Measurements from ENCODE around the gene DCDC2C. TPM values are rescaled to one million over a fixed set of nuclear protein-coding genes. Genes with fewer than 3 reads are reported as not detected.

Gene DCDC2C
- total RNA-seq, 1 experiment from 2014 or later, result not detected

GRCh38 chr2:3868012-3868805 lies 164.8 kb downstream of the DCDC2C start:
- ChIA-PET POLR2A (no interaction called here), CTCF (no interaction called here)
- TF ChIP-seq AR (CRISPR knock-in tag; IDR thresholded peaks at IDR 0.05) (no peak), MLX (CRISPR knock-in tag; IDR thresholded peaks at IDR 0.05) (no peak), USF1 (CRISPR knock-in tag; IDR thresholded peaks at IDR 0.05) (no peak), NFE2L1 (CRISPR knock-in tag; IDR thresholded peaks at IDR 0.05) (no peak), GTF2I (CRISPR knock-in tag; conservative IDR thresholded peaks at IDR 0.05) (no peak), ZNF416 (CRISPR knock-in tag; IDR thresholded peaks at IDR 0.05) (no peak)
- no peak for DNase-seq (ENCODE audit: low spot score)
- H3K36me3 Mint-ChIP-seq, result peaks cover 58% of the 10 kb centered on the region
- H3K9me3 Mint-ChIP-seq, result peaks cover 82% of the 10 kb centered on the region
- H3K4me3 Mint-ChIP-seq, result no peak overlapping the region
- H3K4me1 Mint-ChIP-seq, result no peaks in the 10 kb centered on the region
- H3K27me3 Mint-ChIP-seq (ENCODE audit: low read depth), result peaks cover 3% of the 10 kb centered on the region
- no peak overlapping the region for H3K27ac Mint-ChIP-seq
- ATAC-seq, result no peak

GRCh38 chr2:3870222-3870621 lies 166.8 kb downstream of the DCDC2C start:
- Mint-ChIP-seq H3K4me1 (no peaks in the 10 kb centered on the region), H3K36me3 (peaks cover 62% of the 10 kb centered on the region), H3K27ac (no peak overlapping the region), H3K27me3 (ENCODE audit: low read depth) (peaks cover 3% of the 10 kb centered on the region), H3K4me3 (no peak overlapping the region), H3K9me3 (peaks cover 87% of the 10 kb centered on the region)
- ATAC-seq, result no peak
- CTCF ChIA-PET, result no interaction called here
- POLR2A ChIA-PET, result no interaction called here
- no peak for DNase-seq (ENCODE audit: low spot score)
- no peak for TF ChIP-seq ZNF232 (CRISPR knock-in tag; IDR thresholded peaks at IDR 0.05)
- no peak for TF ChIP-seq MLX (CRISPR knock-in tag; IDR thresholded peaks at IDR 0.05)
- TF ChIP-seq ZSCAN18 (CRISPR knock-in tag; IDR thresholded peaks at IDR 0.05), result no peak
- TF ChIP-seq HMGXB4 (CRISPR knock-in tag; IDR thresholded peaks at IDR 0.05), result no peak
- TF ChIP-seq ARID4B (CRISPR knock-in tag; IDR thresholded peaks at IDR 0.05; ENCODE audit: borderline replicate concordance), result no peak
- no peak for TF ChIP-seq TCF7 (CRISPR knock-in tag; IDR thresholded peaks at IDR 0.05; ENCODE audit: low read depth)
- no peak for TF ChIP-seq ZBTB43 (CRISPR knock-in tag; IDR thresholded peaks at IDR 0.05)
- TF ChIP-seq SMAD3 (CRISPR knock-in tag; IDR thresholded peaks at IDR 0.05; ENCODE audit: borderline replicate concordance), result no peak
- TF ChIP-seq PRRX2 (CRISPR knock-in tag; IDR thresholded peaks at IDR 0.05), result no peak
- TF ChIP-seq E2F5 (CRISPR knock-in tag; IDR thresholded peaks at IDR 0.05), result no peak
- no peak for TF ChIP-seq NFATC4 (CRISPR knock-in tag; IDR thresholded peaks at IDR 0.05)
- TF ChIP-seq NFYB (CRISPR knock-in tag; conservative IDR thresholded peaks at IDR 0.05; ENCODE audit: low read depth), result no peak
- TF ChIP-seq GABPB1 (CRISPR knock-in tag; IDR thresholded peaks at IDR 0.05), result no peak
- TF ChIP-seq ZMAT4 (CRISPR knock-in tag; IDR thresholded peaks at IDR 0.05), result no peak

Measured in WTC11 (cell line).